NB4 (cell line): ENCODE measurements around the gene CADPS2.

Source experiments
- DNase-seq: peaks from one replicate; pipeline ENCODE4 v3.0.0; 2010; ENCODE audit warnings: low read depth
- H3K4me3 ChIP-seq: one replicate; pipeline ENCODE4 v1.5.1; 2011; ENCODE audit warnings: mild to moderate bottlenecking, low read depth, low read length, moderate library complexity
- MAX ChIP-seq: IDR thresholded peaks from 2 replicates; pipeline ENCODE4 v1.6.1; 2011; ENCODE audit warnings: low read depth, low read length
- MYC ChIP-seq: IDR thresholded peaks from 2 replicates; pipeline ENCODE4 v1.6.1; 2011; ENCODE audit warnings: low read depth, low read length
- POLR2A ChIP-seq: IDR thresholded peaks from 2 replicates; pipeline ENCODE4 v1.6.1; 2011; ENCODE audit warnings: mild to moderate bottlenecking; ENCODE audit not compliant: insufficient read length; ENCODE audit errors: extremely low read depth
- TF ChIP-seq, protein P1 (sequence below): IDR thresholded peaks from one replicate; pipeline ENCODE4 v1.5.1; 2012; ENCODE audit warnings: low read depth, low read length

Gene CADPS2

DNA sequence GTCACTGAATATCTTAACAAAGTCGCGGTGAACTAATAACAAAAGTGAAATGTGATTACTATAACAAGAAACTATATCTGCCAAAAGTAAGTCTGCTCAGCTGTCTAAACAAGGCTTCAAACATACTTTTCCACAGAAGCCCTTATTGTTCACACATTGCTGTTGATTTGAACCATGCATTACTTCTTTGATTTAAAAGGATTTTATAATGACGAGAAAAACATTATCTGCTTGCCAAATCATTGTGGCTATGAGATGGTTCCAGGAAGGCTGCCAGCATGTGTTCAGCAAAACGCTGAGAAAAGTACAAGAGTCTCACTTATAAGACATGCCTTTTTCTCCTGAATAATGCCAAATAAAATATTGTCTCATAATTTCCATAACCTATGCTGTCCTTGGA is 211.8 kb downstream of the CADPS2 start:
- H3K4me3 ChIP-seq = no peak overlapping the region
- TF ChIP-seq POLR2A (no peak), MYC (no peak), MAX (no peak)
- TF ChIP-seq, protein P1, sequence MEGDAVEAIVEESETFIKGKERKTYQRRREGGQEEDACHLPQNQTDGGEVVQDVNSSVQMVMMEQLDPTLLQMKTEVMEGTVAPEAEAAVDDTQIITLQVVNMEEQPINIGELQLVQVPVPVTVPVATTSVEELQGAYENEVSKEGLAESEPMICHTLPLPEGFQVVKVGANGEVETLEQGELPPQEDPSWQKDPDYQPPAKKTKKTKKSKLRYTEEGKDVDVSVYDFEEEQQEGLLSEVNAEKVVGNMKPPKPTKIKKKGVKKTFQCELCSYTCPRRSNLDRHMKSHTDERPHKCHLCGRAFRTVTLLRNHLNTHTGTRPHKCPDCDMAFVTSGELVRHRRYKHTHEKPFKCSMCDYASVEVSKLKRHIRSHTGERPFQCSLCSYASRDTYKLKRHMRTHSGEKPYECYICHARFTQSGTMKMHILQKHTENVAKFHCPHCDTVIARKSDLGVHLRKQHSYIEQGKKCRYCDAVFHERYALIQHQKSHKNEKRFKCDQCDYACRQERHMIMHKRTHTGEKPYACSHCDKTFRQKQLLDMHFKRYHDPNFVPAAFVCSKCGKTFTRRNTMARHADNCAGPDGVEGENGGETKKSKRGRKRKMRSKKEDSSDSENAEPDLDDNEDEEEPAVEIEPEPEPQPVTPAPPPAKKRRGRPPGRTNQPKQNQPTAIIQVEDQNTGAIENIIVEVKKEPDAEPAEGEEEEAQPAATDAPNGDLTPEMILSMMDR = no peak
- DNase-seq = no peak

GRCh38 chr7:122673951-122674350 is 212.3 kb downstream of the CADPS2 start:
- no peak for TF ChIP-seq MAX
- H3K4me3 ChIP-seq = no peak overlapping the region
- DNase-seq = no peak

DNA sequence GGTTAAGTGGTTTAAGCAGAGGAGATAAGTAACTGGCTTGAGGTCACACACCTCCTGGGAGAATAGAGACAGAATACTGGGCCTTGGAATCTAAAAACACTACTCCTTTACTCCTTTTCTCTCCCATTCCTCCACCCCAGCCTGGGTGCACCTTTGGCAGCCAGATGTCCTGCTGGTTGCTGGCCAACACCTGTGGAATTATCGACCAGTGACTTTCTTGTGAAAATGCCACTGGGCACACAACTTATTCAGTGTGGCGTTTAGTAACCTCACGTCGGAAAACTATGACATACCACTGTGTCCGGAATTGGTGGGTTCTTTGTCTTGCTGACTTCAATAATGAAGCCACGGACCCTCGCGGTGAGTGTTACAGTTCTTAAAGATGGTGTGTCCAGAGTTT is 213.7 kb downstream of the CADPS2 start:
- no peak for DNase-seq
- no peak for TF ChIP-seq MAX
- TF ChIP-seq MYC = no peak
- TF ChIP-seq, protein P1 = no peak
- no peak for TF ChIP-seq POLR2A
- no peak overlapping the region for H3K4me3 ChIP-seq

DNA sequence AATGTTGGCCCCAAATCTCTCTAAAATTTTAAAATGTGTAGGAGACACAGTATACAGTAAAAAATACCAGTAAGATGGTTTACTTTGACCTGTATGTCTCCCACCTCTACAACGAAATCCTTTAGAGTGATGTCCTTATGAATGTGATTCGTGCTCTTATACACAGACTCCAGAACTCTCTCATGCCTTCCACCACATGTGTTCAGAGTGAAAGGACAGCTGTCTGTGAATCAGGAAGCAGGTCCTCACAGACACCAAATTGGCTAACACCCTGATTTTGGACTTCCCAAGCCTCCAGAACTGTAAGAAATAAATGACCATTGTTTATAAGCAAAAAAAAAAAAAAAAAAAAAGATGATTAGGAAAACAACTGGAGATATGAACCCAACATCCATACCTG is 222.5 kb downstream of the CADPS2 start:
- H3K4me3 ChIP-seq = no peak overlapping the region
- no peak for TF ChIP-seq POLR2A
- no peak for TF ChIP-seq MYC
- no peak for TF ChIP-seq MAX
- TF ChIP-seq, protein P1 = no peak
- no peak for DNase-seq

- no peak overlapping the region for H3K4me3 ChIP-seq
- no peak for DNase-seq
- TF ChIP-seq MAX (no peak), MYC (no peak), POLR2A (no peak)
- TF ChIP-seq, protein P1 = no peak
These were observed 227.4 kb downstream of the CADPS2 start for GRCh38 chr7:122658856-122659255.

- H3K4me3 ChIP-seq = no peak overlapping the region
- TF ChIP-seq, protein P1 = no peak
- TF ChIP-seq MYC (no peak), MAX (no peak), POLR2A (no peak)
- DNase-seq = no peak
These were observed 232.6 kb downstream of the CADPS2 start for GRCh38 chr7:122653685-122654084.

- H3K4me3 ChIP-seq = no peak overlapping the region
- TF ChIP-seq, protein P1 = no peak
- TF ChIP-seq MYC = no peak
- TF ChIP-seq POLR2A = no peak
- no peak for TF ChIP-seq MAX
- DNase-seq = no peak
These were observed 233.4 kb downstream of the CADPS2 start for GRCh38 chr7:122652876-122653275.
